8988T (cell line): ENCODE data around the gene EED.
"Not testable (repeated sequence)": the region's sequence is repeated elsewhere in the genome, so short reads cannot be mapped to it uniquely, and the experiment has no call there.

ENCODE experiments used
- DNase-seq: peaks from one replicate; pipeline ENCODE4 v3.0.0; 2011

EED gene

DNA sequence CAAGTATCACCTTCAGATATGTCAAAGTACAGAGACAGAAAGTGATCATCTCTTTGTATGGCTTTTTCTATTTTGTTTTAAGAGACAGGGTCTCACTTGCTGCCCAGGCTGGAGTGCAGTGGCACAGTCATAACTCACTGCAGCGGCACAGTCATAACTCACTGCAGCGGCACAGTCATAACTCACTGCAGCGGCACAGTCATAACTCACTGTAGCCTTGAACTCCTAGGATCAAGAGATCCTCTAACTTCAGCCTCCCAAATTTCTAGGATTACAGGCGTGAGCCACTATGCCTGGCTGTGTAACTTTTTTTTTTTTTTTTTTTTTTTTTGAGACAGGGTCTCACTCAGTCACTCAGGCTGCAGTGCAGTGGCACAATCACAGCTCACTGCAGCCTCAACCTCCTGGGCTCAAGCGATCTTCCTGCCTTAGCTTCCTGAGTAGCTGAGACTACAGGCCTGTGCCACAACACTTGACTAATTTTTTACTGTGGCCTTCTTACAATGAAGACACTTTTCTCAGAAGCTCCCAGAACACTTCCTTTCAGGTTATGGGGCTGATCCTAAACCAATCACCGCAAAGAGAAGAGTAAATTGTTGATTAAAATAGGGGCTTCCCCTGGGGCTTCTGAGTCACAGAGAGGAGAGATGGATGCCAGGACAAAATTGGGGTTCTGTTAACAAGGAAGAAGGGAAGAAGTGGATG, 48.5 kb downstream of the EED start:
- no peak for DNase-seq

DNA sequence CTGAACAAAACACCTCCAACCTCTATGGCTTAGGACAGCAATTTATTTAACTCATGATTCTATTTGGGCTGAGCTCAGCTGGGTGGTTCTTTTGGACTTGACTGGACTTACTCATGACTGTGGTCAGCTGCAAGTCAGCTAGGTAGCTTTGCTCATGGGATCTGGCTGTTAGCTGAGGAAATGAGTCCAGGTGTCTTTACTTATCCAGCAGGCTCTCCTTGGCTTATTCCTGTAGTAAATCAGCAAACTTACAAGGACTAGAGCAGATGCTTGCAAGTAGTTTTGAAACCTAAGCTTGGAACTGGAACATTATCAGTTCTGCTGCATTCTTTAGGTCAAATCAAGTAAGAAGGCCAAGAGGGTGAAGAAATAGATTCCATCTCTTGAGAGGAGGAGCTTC, 49.5 kb downstream of the EED start:
- no peak for DNase-seq

DNA sequence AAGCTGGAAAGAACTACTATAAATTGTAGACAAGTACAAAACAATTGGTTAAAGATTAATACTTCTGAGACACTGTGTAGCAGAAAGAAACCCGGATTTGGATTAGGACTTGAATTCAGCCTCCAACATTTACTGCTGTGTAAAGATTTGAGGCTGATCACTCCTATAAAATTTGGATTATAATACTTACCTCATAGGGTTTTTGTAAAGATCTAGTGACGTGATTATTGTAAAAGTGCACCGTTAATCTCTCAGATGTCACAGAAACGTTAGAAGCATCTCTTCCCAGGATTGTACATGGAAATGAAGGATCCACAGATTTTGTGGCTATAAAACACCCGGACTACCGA, 57.2 kb downstream of the EED start:
- no peak for DNase-seq

DNA sequence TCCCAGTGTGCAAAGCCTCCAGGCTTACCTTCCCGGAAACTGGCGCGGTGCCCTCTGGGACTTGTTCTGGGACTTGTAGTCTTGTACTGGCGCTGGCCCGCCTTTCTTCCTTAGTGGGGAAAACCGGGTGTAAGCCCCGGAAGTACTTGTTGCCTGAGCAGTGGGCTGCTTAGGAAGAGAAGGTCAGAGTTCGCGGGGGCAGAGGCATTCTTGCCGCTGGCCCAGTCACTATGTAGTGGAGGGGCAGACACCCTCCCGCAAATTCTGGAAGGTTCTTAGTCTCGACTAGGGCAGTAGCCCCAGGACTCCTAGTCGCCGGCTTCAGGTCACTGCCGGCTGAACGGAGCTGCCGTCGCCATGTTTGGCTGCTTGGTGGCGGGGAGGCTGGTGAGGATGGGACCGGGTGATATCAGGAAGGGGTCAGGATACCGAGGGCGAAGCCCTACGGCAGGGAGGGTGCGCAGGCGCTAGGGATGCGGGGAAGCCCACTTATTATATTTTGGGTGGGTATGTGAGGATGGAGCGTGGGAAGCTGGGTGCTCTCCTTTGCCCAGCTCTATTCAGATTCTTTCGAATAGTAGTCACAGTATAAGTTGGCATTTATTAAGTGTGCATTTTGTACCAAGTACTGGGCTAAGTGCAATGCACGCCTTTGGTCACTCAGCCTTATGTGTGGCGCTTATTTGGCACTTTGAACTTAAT, 57.7 kb downstream of the EED start, which contains the start of gene HIKESHI:
TSS of gene HIKESHI (plus strand) at position 149 of the 702 bp plus-strand sequence. CDS start at position 358, 209 bp downstream.
- DNase-seq = peak; percentile 51

DNA sequence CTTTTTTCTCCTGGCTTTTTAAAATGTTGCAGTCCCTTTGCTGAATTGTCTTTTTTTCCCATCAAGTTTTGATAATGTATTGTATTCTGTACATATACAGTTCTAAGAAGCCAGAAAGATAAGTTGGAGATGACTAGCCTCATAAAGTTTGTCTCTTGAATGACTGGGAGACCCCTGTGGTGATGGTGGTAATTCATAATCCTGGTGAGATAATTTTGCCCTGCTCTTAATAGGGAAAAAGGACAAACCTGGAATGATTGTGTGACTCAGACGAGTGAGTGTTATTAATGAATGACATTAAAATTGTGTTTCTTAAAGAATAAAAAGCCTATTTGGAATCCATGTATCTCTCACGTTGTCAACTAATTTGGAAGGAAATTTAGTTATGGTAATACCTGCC, 58.7 kb downstream of the EED start:
- DNase-seq = no peak

DNA sequence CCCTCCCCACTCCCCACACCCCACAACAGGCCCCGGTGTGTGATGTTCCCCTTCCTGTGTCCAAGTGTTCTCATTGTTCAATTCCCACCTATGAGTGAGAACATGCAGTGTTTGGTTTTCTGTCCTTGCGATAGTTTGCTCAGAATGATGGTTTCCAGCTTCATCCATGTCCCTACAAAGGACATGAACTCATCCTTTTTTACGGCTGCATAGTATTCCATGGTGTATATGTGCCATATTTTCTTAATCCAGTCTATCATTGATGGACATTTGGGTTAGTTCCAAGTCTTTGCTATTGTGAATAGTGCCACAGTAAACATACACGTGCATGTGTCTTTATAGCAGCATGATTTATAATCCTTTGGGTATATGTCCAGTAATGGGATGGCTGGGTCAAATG, 64.2 kb downstream of the EED start:
- not testable (repeated sequence) for DNase-seq

DNA sequence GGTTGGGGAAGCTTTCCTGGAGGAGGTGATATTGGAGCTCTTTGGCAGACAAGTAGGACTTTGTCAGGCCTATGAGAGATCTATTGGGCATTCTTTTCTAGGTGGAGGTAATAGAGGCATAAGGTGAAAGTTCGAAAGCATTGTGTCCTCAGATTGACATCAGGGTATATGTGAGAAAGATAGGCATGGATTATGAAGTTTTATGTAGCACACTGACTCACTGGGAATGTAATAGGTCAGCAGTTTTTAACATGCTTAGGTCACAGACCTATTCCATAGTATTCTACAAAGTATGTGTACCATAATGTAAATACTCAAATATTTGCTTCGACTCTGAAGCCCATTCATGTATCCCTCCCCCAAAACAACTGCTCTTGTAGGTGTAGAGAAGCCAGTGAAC, 69.2 kb downstream of the EED start:
- no peak for DNase-seq

DNA sequence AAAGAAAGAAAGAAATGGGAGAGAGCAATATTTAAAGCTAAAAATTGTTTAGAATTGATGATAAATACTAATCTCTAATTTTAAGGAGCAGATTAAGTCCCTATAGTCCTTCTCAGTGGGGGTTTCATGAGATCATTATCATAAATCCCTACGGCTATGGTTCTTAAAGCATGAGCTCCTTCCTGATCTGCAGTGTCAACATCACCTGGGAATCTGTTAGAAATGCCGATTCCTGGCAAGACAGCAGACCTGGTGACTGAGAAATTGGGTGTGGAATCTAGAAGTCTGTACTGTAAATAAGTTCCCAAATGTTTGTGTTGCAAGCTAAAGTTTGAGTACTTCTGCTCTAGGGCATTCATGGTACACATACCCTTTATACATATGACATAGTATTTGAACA, 70.1 kb downstream of the EED start:
- DNase-seq = no peak
